Fibroblast of peridontal ligament (primary cell): ENCODE data around the gene C2CD2L.
"Not testable (repeated sequence)": the region's sequence is repeated elsewhere in the genome, so short reads cannot be mapped to it uniquely, and the experiment has no call there.

Source experiments
- DNase-seq: peaks from one replicate; pipeline ENCODE4 v3.0.0-alpha.2; 2010; ENCODE audit errors: extremely low read depth

Gene C2CD2L

GRCh38 chr11:119115484-119116234 is 8.5 kb downstream of the C2CD2L start:
- DNase-seq: no peak

- DNase-seq: no peak
Observed at GRCh38 chr11:119116235-119116594, 9.1 kb downstream of the C2CD2L start.

GRCh38 chr11:119116601-119117000 is 9.5 kb downstream of the C2CD2L start:
- no peak for DNase-seq

GRCh38 chr11:119117004-119117706 is 10.0 kb downstream of the C2CD2L start:
- DNase-seq: no peak

- DNase-seq: no peak
Observed at GRCh38 chr11:119118227-119118626, 11.1 kb downstream of the C2CD2L start.

GRCh38 chr11:119118946-119119345 is 11.8 kb downstream of the C2CD2L start:
- no peak for DNase-seq

GRCh38 chr11:119120639-119121007 is 13.5 kb downstream of the C2CD2L start:
- DNase-seq: peak; percentile 87

- DNase-seq: peak; percentile 96
Observed at GRCh38 chr11:119121008-119121810, 14.1 kb downstream of the C2CD2L start, which contains the start of gene HINFP. TSS of gene HINFP (plus strand) at chr11:119121580. CDS start at chr11:119126945, 5,365 bp downstream.

GRCh38 chr11:119121811-119122124 is 14.6 kb downstream of the C2CD2L start:
- DNase-seq: no peak

- DNase-seq: no peak
Observed at GRCh38 chr11:119125821-119126220, 18.7 kb downstream of the C2CD2L start.

GRCh38 chr11:119126675-119127268 is 19.6 kb downstream of the C2CD2L start:
- no peak for DNase-seq

- no peak for DNase-seq
Observed at GRCh38 chr11:119130662-119131061, 23.5 kb downstream of the C2CD2L start.

GRCh38 chr11:119134389-119134978 is 27.3 kb downstream of the C2CD2L start:
- no peak for DNase-seq

GRCh38 chr11:119139276-119139675 is 32.1 kb downstream of the C2CD2L start:
- DNase-seq: not testable (repeated sequence)

GRCh38 chr11:119144825-119145486 is 37.8 kb downstream of the C2CD2L start:
- DNase-seq: peak; percentile 57

GRCh38 chr11:119145551-119145950 is 38.4 kb downstream of the C2CD2L start:
- DNase-seq: peak; percentile 20

- DNase-seq: no peak
Observed at GRCh38 chr11:119147604-119148333, 40.6 kb downstream of the C2CD2L start.

- DNase-seq: no peak
Observed at GRCh38 chr11:119148720-119149017, 41.5 kb downstream of the C2CD2L start.

- DNase-seq: no peak
Observed at GRCh38 chr11:119149018-119149785, 42.1 kb downstream of the C2CD2L start, which contains the start of gene ABCG4. TSS of gene ABCG4 (plus strand) at chr11:119149052. CDS start at chr11:119149966, 914 bp downstream.

- no peak for DNase-seq
Observed at GRCh38 chr11:119149786-119150275, 42.7 kb downstream of the C2CD2L start.
